Astrocyte (in vitro differentiated cells and primary cell): Measurements from ENCODE around the gene ACSF3. TPM values are rescaled to one million over a fixed set of nuclear protein-coding genes. Genes with fewer than 3 reads are reported as not detected.

ENCODE experiments used
- DNase-seq: peaks from one replicate; pipeline ENCODE4 v3.0.0-alpha.2; 2010; ENCODE audit warnings: low read depth
- FAIRE-seq: peaks from 2 replicates; lab custom pipeline; 2011; peaks lifted over from hg19 to GRCh38; lab: Jason Lieb, UNC
- H2AFZ ChIP-seq: 2 replicates; pipeline ENCODE4 v1.6.0; 2012; ENCODE audit warnings: low read depth, low read length, inconsistent platforms
- H3K27ac ChIP-seq: 2 replicates; pipeline ENCODE4 v1.5.1; 2011; ENCODE audit warnings: low read depth, low read length, inconsistent platforms
- H3K27me3 ChIP-seq: 2 replicates; pipeline ENCODE4 v1.6.0; 2011; ENCODE audit warnings: low read length, inconsistent platforms; ENCODE audit not compliant: insufficient read depth
- H3K36me3 ChIP-seq: 2 replicates; pipeline ENCODE4 v1.5.1; 2011; ENCODE audit warnings: low read length, inconsistent platforms; ENCODE audit not compliant: insufficient read depth
- H3K4me1 ChIP-seq: 2 replicates; pipeline ENCODE4 v1.5.1; 2011; ENCODE audit warnings: low read length, inconsistent platforms; ENCODE audit not compliant: insufficient read depth
- H3K4me2 ChIP-seq: 2 replicates; pipeline ENCODE4 v1.6.0; 2012; ENCODE audit warnings: low read length, inconsistent platforms
- H3K4me3 ChIP-seq: 2 replicates; pipeline ENCODE4 v1.5.1; 2011; ENCODE audit warnings: low read depth, mild to moderate bottlenecking, low read length, inconsistent platforms; ENCODE audit not compliant: insufficient read depth
- H3K79me2 ChIP-seq: 2 replicates; pipeline ENCODE4 v1.6.0; 2012; ENCODE audit warnings: mild to moderate bottlenecking, low read length, inconsistent platforms; ENCODE audit not compliant: insufficient read depth
- H3K9ac ChIP-seq: 2 replicates; pipeline ENCODE4 v1.6.0; 2012; ENCODE audit warnings: mild to moderate bottlenecking, low read length, inconsistent platforms
- H3K9me3 ChIP-seq: 2 replicates; pipeline ENCODE4 v1.5.1; 2012; ENCODE audit warnings: low read depth, mild to moderate bottlenecking, low read length, inconsistent platforms; ENCODE audit not compliant: insufficient read depth
- H4K20me1 ChIP-seq: 2 replicates; pipeline ENCODE4 v1.6.0; 2012; ENCODE audit warnings: low read length, inconsistent platforms; ENCODE audit not compliant: insufficient read depth
- H3K27ac Mint-ChIP-seq: one replicate; pipeline ENCODE4 v1.8.0; 2021; ENCODE audit warnings: mild to moderate bottlenecking, mixed read lengths; ENCODE audit not compliant: unreplicated experiment
- H3K27me3 Mint-ChIP-seq: one replicate; pipeline ENCODE4 v1.8.0; 2021; ENCODE audit warnings: low read depth, mixed read lengths; ENCODE audit not compliant: unreplicated experiment
- H3K36me3 Mint-ChIP-seq: one replicate; pipeline ENCODE4 v1.8.0; 2021; ENCODE audit warnings: low read depth, mixed read lengths; ENCODE audit not compliant: unreplicated experiment
- H3K4me1 Mint-ChIP-seq: one replicate; pipeline ENCODE4 v1.8.0; 2021; ENCODE audit warnings: low read depth, mixed read lengths; ENCODE audit not compliant: unreplicated experiment
- H3K4me3 Mint-ChIP-seq: one replicate; pipeline ENCODE4 v1.8.0; 2021; ENCODE audit warnings: mild to moderate bottlenecking, moderate library complexity, mixed read lengths; ENCODE audit not compliant: unreplicated experiment
- H3K9me3 Mint-ChIP-seq: one replicate; pipeline ENCODE4 v1.8.0; 2021; ENCODE audit warnings: mild to moderate bottlenecking, mixed read lengths; ENCODE audit not compliant: unreplicated experiment
- CTCF ChIP-seq: IDR thresholded peaks from 2 replicates; pipeline ENCODE4 v1.5.1; 2011; ENCODE audit warnings: low read depth, mild to moderate bottlenecking, inconsistent platforms, low read length, moderate library complexity; ENCODE audit not compliant: insufficient read depth
- EZH2 ChIP-seq: IDR thresholded peaks from 2 replicates; pipeline ENCODE4 v1.6.1; 2012; ENCODE audit warnings: mild to moderate bottlenecking, low read length, inconsistent platforms; ENCODE audit not compliant: insufficient read depth
- total RNA-seq: library from RNA; stranded (reverse); gene quantifications from 2 replicates; pipeline ENCODE4 v1.2.1, GENCODE V29; 2021

ACSF3 gene
- total RNA-seq, 1 donor from 2014 or later: 17.0 TPM

DNA sequence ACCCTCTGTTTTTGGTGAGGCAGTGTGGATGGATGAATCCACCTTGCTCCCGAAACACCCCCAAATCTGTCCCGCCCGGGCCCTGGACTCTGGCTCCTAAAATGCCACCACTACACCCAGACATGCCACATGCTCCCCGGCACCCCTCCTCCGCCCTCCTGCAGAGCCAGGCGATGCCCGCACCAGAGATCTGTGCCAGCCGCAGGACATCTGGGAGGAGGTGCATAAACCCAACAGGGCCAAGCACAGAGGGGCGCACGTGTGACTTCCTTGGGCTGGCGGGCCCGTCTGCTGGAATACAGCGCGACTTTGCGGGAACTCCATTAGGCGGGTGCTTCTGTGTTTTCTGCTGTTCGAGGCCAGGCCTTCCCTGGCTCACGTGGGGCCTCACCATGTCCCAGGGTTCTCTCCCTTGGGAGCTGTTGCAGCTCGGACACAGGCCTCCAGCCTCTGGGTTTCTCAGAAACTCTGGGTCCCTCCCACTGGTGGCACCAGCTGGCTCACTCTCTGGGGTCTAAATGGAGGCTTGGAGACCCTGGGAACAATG is 14.1 kb upstream of the ACSF3 start:
- no peaks in the 10 kb centered on the region for H3K36me3 Mint-ChIP-seq
- H3K4me1 Mint-ChIP-seq: peaks cover 1% of the 10 kb centered on the region
- no peaks in the 10 kb centered on the region for H3K9me3 Mint-ChIP-seq
- no peaks in the 10 kb centered on the region for H3K36me3 ChIP-seq
- no peak overlapping the region for H3K4me2 ChIP-seq
- H3K4me3 Mint-ChIP-seq: no peak overlapping the region
- H3K9ac ChIP-seq: no peak overlapping the region
- H3K4me3 ChIP-seq: no peak overlapping the region
- no peak overlapping the region for H3K27ac Mint-ChIP-seq
- FAIRE-seq (no peak), DNase-seq (no peak)
- no peaks in the 10 kb centered on the region for H4K20me1 ChIP-seq
- H3K79me2 ChIP-seq: no peaks in the 10 kb centered on the region
- no peaks in the 10 kb centered on the region for H3K27me3 ChIP-seq
- H3K4me1 ChIP-seq: no peaks in the 10 kb centered on the region
- H2AFZ ChIP-seq: no peak overlapping the region
- peaks cover 20% of the 10 kb centered on the region for H3K27me3 Mint-ChIP-seq
- no peak for TF ChIP-seq EZH2
- no peak for TF ChIP-seq CTCF
- no peak overlapping the region for H3K27ac ChIP-seq
- peaks cover 6% of the 10 kb centered on the region for H3K9me3 ChIP-seq

GRCh38 chr16:89080196-89080853 is 13.3 kb upstream of the ACSF3 start:
- no peak overlapping the region for H3K4me3 ChIP-seq
- H3K9me3 ChIP-seq: peaks cover 5% of the 10 kb centered on the region
- H3K27ac Mint-ChIP-seq: no peak overlapping the region
- no peak overlapping the region for H3K4me2 ChIP-seq
- H3K27me3 Mint-ChIP-seq: peaks cover 26% of the 10 kb centered on the region
- H3K27ac ChIP-seq: no peak overlapping the region
- H4K20me1 ChIP-seq: no peaks in the 10 kb centered on the region
- H2AFZ ChIP-seq: no peak overlapping the region
- no peaks in the 10 kb centered on the region for H3K4me1 ChIP-seq
- no peaks in the 10 kb centered on the region for H3K9me3 Mint-ChIP-seq
- TF ChIP-seq EZH2 (no peak), CTCF (no peak)
- no peak for DNase-seq
- peaks cover 1% of the 10 kb centered on the region for H3K4me1 Mint-ChIP-seq
- no peaks in the 10 kb centered on the region for H3K36me3 ChIP-seq
- no peaks in the 10 kb centered on the region for H3K36me3 Mint-ChIP-seq
- H3K9ac ChIP-seq: no peak overlapping the region
- no peaks in the 10 kb centered on the region for H3K27me3 ChIP-seq
- H3K79me2 ChIP-seq: no peaks in the 10 kb centered on the region
- peak overlapping the region; percentile 41 for H3K4me3 Mint-ChIP-seq
- no peak for FAIRE-seq

- Histone ChIP-seq H3K4me2 (no peak overlapping the region), H3K4me3 (no peak overlapping the region), H2AFZ (no peak overlapping the region), H3K36me3 (no peaks in the 10 kb centered on the region), H4K20me1 (no peaks in the 10 kb centered on the region), H3K27me3 (no peaks in the 10 kb centered on the region), H3K4me1 (no peaks in the 10 kb centered on the region), H3K9ac (no peak overlapping the region), H3K9me3 (no peaks in the 10 kb centered on the region), H3K27ac (no peak overlapping the region), H3K79me2 (no peaks in the 10 kb centered on the region)
- Mint-ChIP-seq H3K36me3 (no peaks in the 10 kb centered on the region), H3K27me3 (peaks cover 36% of the 10 kb centered on the region), H3K9me3 (peaks cover 2% of the 10 kb centered on the region), H3K4me1 (peaks cover 1% of the 10 kb centered on the region), H3K27ac (peak overlapping the region; percentile 87), H3K4me3 (no peak overlapping the region)
- TF ChIP-seq EZH2 (no peak), CTCF (no peak)
- DNase-seq (no peak), FAIRE-seq (no peak)
These were observed 12.1 kb upstream of the ACSF3 start for GRCh38 chr16:89081556-89081955.
